A549 (cell line): ENCODE data around the gene HDLBP.

Experiments
- BHLHE40 ChIP-seq: IDR thresholded peaks from 2 replicates; pipeline ENCODE4 v1.6.1; 2012; ENCODE audit warnings: low read depth, low read length, inconsistent platforms
- CHD2 ChIP-seq: fragments of 150-350 bp; IDR thresholded peaks from 2 replicates; pipeline ENCODE4 v1.6.1; 2014; ENCODE audit warnings: low read length; ENCODE audit not compliant: partially characterized antibody
- ESRRA ChIP-seq: fragments of 150-350 bp; IDR thresholded peaks from 2 replicates; pipeline ENCODE4 v1.6.1; 2014; ENCODE audit warnings: mild to moderate bottlenecking, low read length, borderline replicate concordance
- JUNB ChIP-seq: fragments of >200 bp; sonication (Bioruptor Twin); formaldehyde crosslinking; IDR thresholded peaks from 2 replicates; pipeline ENCODE4 v1.6.1; 2016
- MAX ChIP-seq: IDR thresholded peaks from 2 replicates; pipeline ENCODE4 v1.6.1; 2012
- PHF8 ChIP-seq: fragments of 200-600 bp; sonication (generic); IDR thresholded peaks from 2 replicates; pipeline ENCODE4 v1.6.1; 2016; ENCODE audit warnings: low read depth, mild to moderate bottlenecking, antibody characterized with exemption, moderate library complexity, borderline replicate concordance
- POLR2A ChIP-seq: IDR thresholded peaks from 2 replicates; pipeline ENCODE4 v1.6.1; 2012; ENCODE audit warnings: mild to moderate bottlenecking, low read length
- RNF2 ChIP-seq: fragments of 200-600 bp; sonication (generic); IDR thresholded peaks from 2 replicates; pipeline ENCODE4 v1.6.1; 2016; ENCODE audit warnings: low read depth, mild to moderate bottlenecking, antibody characterized with exemption, moderate library complexity, borderline replicate concordance
- SMC3 ChIP-seq: fragments of >200 bp; sonication (Bioruptor Twin); formaldehyde crosslinking; IDR thresholded peaks from 3 replicates; pipeline ENCODE4 v1.6.1; 2018; ENCODE audit warnings: inconsistent platforms
- ZC3H11A ChIP-seq: fragments of 450-650 bp; IDR thresholded peaks from 2 replicates; pipeline ENCODE4 v1.6.1; 2014; ENCODE audit warnings: antibody characterized with exemption, mild to moderate bottlenecking
- ZNF302 ChIP-seq: fragments of 250-450 bp; sonication (Bioruptor Pico); IDR thresholded peaks from 2 replicates; pipeline ENCODE4 v1.9.0; 2021; ENCODE audit warnings: inconsistent platforms, mild to moderate bottlenecking, moderate library complexity
- TF ChIP-seq, protein P1 (sequence below): fragments of >200 bp; sonication (Bioruptor Twin); formaldehyde crosslinking; IDR thresholded peaks from 3 replicates; pipeline ENCODE4 v1.5.1; 2016

DNA sequence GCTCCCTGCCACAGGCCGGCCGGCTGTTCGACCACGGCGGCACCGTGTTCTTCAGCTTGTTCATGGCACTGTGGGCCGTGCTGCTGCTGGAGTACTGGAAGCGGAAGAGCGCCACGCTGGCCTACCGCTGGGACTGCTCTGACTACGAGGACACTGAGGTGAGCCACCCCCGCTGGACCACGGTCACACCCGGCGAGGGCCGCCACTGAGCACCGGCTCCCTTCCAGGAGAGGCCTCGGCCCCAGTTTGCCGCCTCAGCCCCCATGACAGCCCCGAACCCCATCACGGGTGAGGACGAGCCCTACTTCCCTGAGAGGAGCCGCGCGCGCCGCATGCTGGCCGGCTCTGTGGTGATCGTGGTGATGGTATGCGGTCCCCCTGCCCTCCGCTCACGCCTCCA lies 106.2 kb downstream of the HDLBP start:
- no peak for TF ChIP-seq BHLHE40
- no peak for TF ChIP-seq RNF2
- TF ChIP-seq, protein P1, sequence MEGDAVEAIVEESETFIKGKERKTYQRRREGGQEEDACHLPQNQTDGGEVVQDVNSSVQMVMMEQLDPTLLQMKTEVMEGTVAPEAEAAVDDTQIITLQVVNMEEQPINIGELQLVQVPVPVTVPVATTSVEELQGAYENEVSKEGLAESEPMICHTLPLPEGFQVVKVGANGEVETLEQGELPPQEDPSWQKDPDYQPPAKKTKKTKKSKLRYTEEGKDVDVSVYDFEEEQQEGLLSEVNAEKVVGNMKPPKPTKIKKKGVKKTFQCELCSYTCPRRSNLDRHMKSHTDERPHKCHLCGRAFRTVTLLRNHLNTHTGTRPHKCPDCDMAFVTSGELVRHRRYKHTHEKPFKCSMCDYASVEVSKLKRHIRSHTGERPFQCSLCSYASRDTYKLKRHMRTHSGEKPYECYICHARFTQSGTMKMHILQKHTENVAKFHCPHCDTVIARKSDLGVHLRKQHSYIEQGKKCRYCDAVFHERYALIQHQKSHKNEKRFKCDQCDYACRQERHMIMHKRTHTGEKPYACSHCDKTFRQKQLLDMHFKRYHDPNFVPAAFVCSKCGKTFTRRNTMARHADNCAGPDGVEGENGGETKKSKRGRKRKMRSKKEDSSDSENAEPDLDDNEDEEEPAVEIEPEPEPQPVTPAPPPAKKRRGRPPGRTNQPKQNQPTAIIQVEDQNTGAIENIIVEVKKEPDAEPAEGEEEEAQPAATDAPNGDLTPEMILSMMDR, result no peak
- no peak for TF ChIP-seq POLR2A
- TF ChIP-seq PHF8, result no peak
- TF ChIP-seq CHD2, result no peak
- TF ChIP-seq SMC3, result no peak
- no peak for TF ChIP-seq MAX
- no peak for TF ChIP-seq ZC3H11A
- no peak for TF ChIP-seq ZNF302
- TF ChIP-seq ESRRA, result no peak
- no peak for TF ChIP-seq JUNB
